ENCODE data around the gene BROX.

Gene BROX

GRCh38 chr1:222777463-222777862, 65.1 kb downstream of the BROX start:
- no peak for DNase-seq (ENCODE audit: low spot score)
- H3K27ac ChIP-seq: no peak overlapping the region
- no peak for TF ChIP-seq CTCF (IDR thresholded peaks at IDR 0.05)
- H3K4me3 ChIP-seq: no peak overlapping the region

GRCh38 chr1:222777977-222778376, 65.6 kb downstream of the BROX start:
- Histone ChIP-seq H3K27ac (no peak overlapping the region), H3K4me3 (no peak overlapping the region)
- DNase-seq (ENCODE audit: low spot score): no peak
- no peak for TF ChIP-seq CTCF (IDR thresholded peaks at IDR 0.05)

- no peak for TF ChIP-seq CTCF (IDR thresholded peaks at IDR 0.05)
Measured at GRCh38 chr1:222781251-222781650, 68.9 kb downstream of the BROX start.

GRCh38 chr1:222783051-222783450, 70.7 kb downstream of the BROX start:
- no peak for DNase-seq (ENCODE audit: low spot score)
- H3K4me3 ChIP-seq: no peak overlapping the region
- H3K27ac ChIP-seq: no peak overlapping the region
- TF ChIP-seq CTCF (IDR thresholded peaks at IDR 0.05): no peak

More at GRCh38 chr1:222781251-222781650, 68.9 kb downstream of the BROX start:
- DNase-seq (ENCODE audit: low spot score): no peak
- Histone ChIP-seq H3K27ac (no peak overlapping the region), H3K4me3 (no peak overlapping the region)

GRCh38 chr1:222784371-222784770, 72.0 kb downstream of the BROX start:
- TF ChIP-seq CTCF (IDR thresholded peaks at IDR 0.05): no peak
- Histone ChIP-seq H3K27ac (no peak overlapping the region), H3K4me3 (no peak overlapping the region)
- no peak for DNase-seq (ENCODE audit: low spot score)
